Renal pelvis (tissue), 4 donors: Measurements from ENCODE around the gene FAM149A. TPM values are rescaled to one million over a fixed set of nuclear protein-coding genes. Genes with fewer than 3 reads are reported as not detected.
A peak's percentile ranks its signal among the peaks of the same experiment; 100 is the strongest.

Experiments used
- DNase-seq: peaks from one replicate; pipeline ENCODE4 v3.0.0-alpha.2; 2013
- polyA plus RNA-seq, 3 donors: library from polyadenylated mRNA; unstranded; fragments of 120-200 nt; gene quantifications; one replicate each; pipeline ENCODE4 v1.2.1, GENCODE V29; 2013; ENCODE audit not compliant: insufficient read length in 3 of 3

Gene FAM149A
- polyA plus RNA-seq, 3 donors: 46.8 to 67.8 (median 47.7) TPM

DNA sequence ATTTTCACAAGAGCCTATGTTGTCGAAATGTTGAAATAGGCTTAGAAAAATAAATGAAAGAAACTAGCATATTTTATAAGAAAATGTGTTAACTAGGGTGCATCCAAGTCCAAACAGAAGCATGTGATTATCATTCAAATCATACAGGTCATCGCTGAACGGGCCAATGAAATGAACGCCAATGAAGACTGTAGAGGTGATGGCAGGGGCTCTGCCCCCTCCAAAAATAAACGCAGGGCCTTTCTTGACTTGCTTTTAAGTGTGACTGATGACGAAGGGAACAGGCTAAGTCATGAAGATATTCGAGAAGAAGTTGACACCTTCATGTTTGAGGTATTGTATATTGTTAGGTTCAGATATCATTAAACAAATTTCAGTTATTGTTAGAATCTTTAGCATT is 96.5 kb downstream of the FAM149A start:
- no peak for DNase-seq

DNA sequence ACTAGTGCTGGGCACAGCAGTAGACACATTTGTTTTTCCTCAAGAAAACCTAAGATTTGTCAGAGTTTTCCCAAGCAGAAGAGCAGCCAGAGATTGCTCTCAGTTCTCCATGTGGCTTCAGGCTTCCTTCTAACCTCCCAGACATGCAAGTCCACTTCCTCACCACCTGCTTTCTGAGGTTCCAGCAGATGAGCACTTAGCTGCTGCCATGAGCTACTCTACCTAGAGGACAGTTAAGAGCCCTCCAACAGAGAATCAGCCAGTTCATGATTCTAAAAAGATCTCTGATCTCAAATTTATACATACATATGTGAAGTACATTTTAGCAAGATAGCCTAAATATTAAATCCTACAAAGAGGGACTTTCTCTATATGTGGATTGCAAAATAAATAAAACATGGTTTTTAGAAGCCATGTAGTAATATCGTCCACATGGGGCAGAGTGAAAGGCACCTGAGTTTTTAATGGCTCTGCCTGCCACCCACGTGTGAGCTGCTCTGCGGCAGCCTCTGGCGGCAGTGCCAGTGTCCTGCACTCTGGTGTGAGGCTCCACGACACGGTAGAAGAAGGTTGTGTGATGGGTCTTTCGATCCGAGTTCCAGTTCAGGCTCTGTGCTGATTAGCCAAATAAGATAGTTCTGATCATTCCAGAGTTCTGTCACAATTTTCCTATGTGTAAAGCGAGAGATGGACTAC is 97.2 kb downstream of the FAM149A start:
- DNase-seq: no peak

DNA sequence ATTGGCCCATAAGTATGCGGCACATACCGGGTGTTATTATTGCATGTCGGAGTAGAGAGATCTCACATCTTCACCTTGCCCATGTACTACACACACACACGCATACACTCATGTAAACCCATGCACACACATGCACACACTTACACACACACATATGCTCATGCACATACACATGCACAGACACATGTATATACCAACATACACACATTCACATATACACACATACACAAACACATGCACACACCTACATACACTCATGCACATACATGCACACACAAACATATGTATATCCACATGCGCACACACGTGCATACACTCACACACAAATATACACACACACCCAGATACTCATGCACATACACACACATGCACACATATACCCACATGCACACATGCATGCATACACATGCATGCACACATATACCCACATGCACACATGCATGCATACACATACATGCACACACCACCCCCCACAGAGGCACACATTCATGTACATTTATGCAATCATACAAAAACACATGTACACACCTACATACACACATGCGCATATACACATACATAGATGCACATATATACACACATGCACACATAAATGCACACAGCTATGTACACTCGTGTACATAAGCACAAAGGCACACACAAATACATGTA is 98.1 kb downstream of the FAM149A start:
- DNase-seq: no peak

DNA sequence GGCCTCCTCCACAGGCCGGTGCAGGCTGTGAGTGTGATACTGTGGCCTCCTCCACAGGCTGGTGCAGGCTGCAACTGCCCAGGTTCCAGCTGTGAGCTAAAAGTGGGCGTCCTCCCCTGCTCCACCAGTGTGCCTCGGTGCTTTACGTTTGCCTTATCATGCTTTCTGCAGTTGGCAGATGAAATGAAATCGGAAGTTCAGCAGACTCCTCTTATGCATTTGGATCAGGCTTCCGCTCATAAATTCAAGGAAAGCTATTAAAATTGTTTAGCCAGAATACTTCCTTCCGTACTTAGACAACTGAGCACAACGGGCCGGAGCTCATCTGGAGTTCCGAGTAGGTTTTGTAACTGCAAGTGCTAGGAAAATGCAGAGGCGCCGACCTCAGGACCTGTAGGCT is 98.9 kb downstream of the FAM149A start:
- DNase-seq: peak; percentile 38

DNA sequence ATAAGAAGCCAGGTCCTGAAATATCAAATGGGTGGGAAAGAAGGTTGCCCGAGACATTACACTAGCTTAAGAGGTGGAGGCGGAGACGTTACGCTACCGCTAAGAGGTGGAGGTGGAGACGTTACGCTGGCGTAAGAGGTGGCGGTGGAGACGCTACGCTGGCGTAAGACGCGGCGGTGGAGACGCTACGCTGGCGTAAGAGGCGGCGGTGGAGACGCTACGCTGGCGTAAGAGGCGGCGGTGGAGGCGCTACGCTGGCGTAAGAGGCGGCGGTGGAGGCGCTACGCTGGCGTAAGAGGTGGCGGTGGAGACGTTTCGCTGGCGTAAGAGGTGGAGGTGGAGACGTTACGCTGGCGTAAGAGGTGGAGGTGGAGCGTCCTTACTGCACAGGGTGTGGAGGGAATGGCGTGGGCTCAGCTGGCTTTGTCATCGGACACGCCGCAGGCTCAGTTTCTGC is 99.6 kb downstream of the FAM149A start:
- DNase-seq: no peak

DNA sequence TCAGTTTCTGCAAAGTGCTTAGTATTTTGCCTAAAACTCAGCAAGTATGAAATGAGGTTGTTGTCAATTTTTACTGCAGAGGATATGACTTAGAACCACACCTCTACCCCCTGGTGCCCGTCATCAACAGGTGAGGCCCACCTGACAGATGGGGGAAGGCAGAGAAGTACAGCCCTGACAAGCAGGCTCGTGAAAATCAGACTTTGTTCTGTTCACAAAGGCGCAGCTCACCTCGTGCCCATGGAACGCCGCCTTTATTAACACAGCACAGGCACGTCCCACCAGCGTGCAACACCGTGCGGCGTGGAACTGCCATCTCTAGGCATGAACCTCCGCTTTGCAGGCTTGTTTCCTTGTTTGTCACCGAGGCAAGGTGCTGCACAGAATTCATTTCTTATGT is 100.2 kb downstream of the FAM149A start:
- no peak for DNase-seq

DNA sequence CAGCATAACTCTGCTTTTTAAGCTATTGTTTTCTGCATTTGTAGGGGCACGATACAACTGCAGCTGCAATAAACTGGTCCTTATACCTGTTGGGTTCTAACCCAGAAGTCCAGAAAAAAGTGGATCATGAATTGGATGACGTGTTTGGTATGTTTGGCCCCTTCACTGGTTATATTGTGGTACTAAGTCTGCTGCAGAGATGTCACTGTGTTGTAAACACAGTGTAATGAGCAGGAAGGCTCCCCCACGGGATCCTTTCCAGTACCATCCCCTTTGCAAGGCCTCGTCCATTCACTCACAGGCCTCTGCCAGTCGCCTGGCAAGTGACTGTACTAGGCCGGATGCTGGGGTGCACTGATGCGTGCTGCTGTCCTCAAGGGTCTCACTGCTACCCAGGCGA is 100.7 kb downstream of the FAM149A start:
- DNase-seq: no peak

DNA sequence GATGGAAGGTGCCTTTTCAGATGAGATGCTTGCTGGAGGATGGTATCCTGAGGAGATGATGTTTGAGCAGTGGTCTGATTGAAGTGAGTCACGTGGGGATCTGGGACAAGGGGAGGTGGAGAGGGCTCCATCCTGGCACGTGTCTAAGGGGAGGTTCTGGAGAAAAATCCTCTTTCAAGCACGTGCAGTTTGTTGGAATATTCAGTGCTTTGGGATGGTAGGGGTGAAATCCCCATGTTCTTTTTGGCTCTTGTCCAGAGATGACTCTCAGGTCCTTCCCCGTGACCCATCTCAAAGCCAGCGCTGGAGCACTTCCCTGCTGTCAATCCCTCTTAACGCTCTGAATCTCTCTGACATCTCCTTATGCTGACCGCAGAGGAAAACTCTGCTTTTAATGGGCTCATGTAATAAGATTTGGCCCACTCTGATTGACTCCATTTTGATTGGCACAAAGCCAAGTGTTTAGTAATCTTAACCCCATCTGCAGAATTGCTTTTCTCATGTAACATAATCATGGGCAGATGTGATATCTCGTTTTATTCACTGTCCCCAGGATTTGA is 112.0 kb downstream of the FAM149A start:
- DNase-seq: no peak

DNA sequence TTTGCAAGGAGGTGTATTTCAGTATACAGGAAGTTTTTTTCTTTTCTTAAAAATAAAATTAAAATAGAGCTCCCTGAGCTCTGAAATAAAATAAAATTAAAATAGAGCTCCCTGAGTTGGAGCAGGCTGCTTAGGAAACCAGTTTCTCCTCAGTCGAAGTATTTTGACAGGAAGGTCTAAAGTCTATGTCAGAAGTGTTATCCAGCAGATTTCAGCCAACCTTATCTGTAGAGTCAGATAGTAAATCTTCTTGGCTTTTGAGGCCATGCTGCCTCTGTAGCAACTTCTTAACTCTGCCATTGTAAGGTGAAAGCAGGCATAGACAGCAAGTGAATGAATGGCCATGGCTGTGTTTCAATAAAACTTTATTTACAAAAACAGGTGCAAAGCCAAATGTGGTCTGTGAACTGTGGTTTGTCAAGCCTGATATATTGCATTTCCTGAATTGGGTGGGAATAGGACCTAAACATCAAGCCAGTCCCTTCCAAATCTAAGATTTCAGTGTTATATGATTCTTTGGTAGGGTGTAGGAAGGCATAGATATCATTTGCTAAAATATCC is 113.3 kb downstream of the FAM149A start:
- no peak for DNase-seq

DNA sequence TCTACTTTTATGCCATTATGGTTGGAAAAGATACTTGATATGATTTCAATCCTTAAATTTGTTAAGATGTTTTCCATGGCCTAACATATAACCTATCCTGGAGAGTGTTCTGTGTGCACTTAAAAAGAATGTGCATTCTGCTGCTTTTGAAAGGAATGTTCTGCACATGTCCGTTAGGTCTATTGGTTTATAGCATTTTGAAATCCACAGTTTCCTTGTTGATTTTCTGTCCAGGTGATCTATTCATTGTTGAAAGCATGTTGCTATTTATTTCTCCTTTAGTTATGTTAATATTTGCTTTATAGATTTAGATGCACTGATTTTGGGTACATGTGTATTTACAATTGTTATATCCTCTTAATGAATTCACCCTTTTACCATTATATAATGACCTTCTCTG is 117.1 kb downstream of the FAM149A start:
- DNase-seq: no peak

Other genes starting within 250 kb of the FAM149A start
- 10 to 100 TPM in 2 of 3 donors, 1 to 10 TPM in 1; 8.3 to 14.4 (median 11.4) TPM for gene TLR3, start 35.5 kb upstream of the FAM149A start, polyA plus RNA-seq
- gene CYP4V2, start 86.9 kb downstream of the FAM149A start, polyA plus RNA-seq: 10 to 100 TPM; 19.1 to 24.4 (median 21.7) TPM
- gene KLKB1, start 122.8 kb downstream of the FAM149A start, polyA plus RNA-seq: 1 to 10 TPM; 1.1 to 2.7 (median 2.2) TPM
- gene F11, start 161.5 kb downstream of the FAM149A start, polyA plus RNA-seq: 1 to 10 TPM; 1.9 to 5.1 (median 3.7) TPM